A549 treated with dexamethasone at 1 μM for 4 hours (cell line): ENCODE data around the gene AIMP2. TPM values are rescaled to one million over a fixed set of nuclear protein-coding genes. Genes with fewer than 3 reads are reported as not detected.

Experiments used
- total RNA-seq: library from RNA; stranded (reverse); fragments of 200-300 nt; extraction: Qiagen RNA extraction; gene quantifications from 5 replicates; pipeline ENCODE4 v1.2.3, GENCODE V29; 2022

The AIMP2 gene
- total RNA-seq: 77.8 to 91.5 TPM (median 85.4 TPM) in 5 replicates

DNA sequence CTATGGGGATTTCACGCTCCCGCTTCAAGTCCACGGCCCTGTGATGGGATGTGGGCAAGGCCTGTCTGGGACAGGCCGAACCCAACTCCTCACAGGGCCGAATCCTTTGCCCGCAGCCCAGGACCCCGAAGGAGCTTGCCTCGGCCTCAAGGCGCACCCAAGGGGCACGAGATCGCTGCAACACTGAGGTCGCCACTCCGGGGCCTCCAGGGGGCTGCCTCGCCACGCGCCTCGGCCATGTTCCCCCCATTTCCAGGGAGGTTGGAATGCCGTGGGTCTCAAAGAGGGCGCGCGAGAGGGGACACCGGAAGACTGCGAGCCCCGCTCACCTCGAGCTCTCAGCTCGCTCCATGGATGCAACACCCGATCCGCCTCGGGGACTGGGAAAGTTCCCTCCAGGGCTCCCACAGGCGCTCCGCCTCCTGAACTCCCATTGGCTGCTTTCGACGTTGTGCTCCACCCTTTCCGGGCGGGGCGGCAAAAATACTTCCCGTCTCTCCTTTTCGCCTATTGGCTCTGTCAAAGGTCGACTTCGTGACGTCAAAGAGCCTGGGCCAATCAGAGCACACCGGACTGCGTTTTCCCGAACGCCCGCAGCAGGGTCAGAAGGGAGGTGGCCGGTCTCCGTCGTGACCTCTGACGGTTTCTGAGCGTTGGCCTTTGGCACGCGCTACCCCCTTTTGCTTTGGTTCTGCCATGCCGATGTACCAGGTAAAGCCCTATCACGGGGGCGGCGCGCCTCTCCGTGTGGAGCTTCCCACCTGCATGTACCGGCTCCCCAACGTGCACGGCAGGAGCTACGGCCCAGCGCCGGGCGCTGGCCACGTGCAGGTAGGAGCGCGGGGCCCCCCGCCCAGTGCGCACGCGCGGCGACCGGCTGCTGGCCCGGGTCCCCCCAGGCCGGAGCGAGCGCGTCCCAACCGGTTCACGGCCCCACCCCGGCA lies at the start of gene AIMP2, which contains the start of gene PMS2:
Gene AIMP2 (plus strand): TSS at position 605 of the 944 bp plus-strand sequence. CDS start 92 bp downstream, at position 697.
Gene PMS2 (minus strand): TSS at position 382 of the 944 bp plus-strand sequence. CDS start 30 bp downstream, at position 352.

DNA sequence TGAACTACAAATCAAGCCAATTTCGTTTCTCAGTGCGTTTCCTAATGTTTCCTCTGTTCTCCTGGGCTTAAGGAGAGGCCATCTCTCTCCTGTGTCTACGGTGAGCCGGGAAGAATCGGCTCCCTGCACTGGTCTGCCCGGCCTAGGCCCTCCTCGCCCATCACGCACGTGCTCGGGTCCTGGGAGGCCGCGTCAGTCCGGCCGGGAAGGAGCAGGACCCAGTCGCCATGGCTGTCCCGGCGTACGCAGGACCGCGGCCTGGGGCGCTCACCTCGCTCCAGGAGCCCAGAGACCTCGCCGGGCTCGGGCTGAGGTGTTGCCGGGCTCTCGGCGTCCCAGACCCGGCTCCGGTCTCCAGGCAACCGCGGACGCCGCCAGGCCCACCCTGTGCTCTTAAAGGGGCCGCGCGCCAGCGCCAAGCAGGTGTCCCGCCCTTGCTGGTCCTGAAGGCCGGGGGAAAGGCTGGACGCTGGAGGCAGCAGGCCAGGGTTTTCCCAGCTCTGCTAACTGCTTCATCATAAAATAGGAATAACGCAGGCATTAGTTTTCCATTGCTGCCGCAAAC lies 38.6 kb upstream of the AIMP2 start, which contains the start of gene RSPH10B:
Gene RSPH10B (minus strand): TSS at position 343 of the 565 bp plus-strand sequence. CDS start 3,573 bp downstream, outside the sequence.

DNA sequence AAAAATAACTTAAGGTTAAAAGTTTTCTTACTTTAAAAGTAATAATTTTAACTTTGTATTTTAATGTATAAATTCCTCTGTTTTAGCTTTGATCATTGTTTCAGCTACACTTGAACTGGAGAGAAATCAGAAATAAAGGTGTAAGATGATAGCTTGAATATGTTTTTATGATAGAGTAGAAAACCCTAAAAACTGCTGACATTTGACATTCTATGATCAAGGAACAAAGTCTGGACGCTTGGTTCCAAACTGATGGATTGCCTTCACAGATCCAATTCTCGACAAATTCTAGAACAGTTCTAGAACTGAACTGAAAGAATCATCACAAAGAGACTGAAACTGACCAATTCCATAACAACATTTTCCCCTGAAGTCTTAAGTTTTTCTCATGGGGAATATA lies 21.9 kb downstream of the AIMP2 start, which contains the start of gene ANKRD61:
Gene ANKRD61 (plus strand): TSS at position 389 of the 400 bp plus-strand sequence. CDS start 0 bp downstream, at position 389.

Other genes with a start within 250 kb of the AIMP2 start
- gene RNF216, start 227.6 kb upstream of the AIMP2 start, total RNA-seq: 18.7 to 26.9 TPM (median 24.8 TPM) in 5 replicates
- not detected in 5 replicates for gene OCM, start 128.5 kb upstream of the AIMP2 start, total RNA-seq
- 72.6 to 77.0 TPM (median 75.5 TPM) in 5 replicates for gene CCZ1, start 110.5 kb upstream of the AIMP2 start, total RNA-seq
- 0.10 to 0.16 TPM (median 0.12 TPM) in 3 of 5 replicates, not detected in the others for gene RSPH10B, start 38.6 kb upstream of the AIMP2 start, total RNA-seq
- 11.5 to 15.4 TPM (median 14.1 TPM) in 5 replicates for gene PMS2, start 223 bp upstream of the AIMP2 start, total RNA-seq
- 0.26 to 0.97 TPM (median 0.67 TPM) in 5 replicates for gene ANKRD61, start 22.1 kb downstream of the AIMP2 start, total RNA-seq
- gene EIF2AK1, start 49.9 kb downstream of the AIMP2 start, total RNA-seq: 65.2 to 89.4 TPM (median 80.4 TPM) in 5 replicates
- 6.4 to 9.5 TPM (median 8.4 TPM) in 5 replicates for gene USP42, start 95.7 kb downstream of the AIMP2 start, total RNA-seq